ENCODE data around the gene TMEM54.

The TMEM54 gene

GRCh38 chr1:32860566-32860965 is 40.6 kb downstream of the TMEM54 start:
- DNase-seq = no peak

GRCh38 chr1:32859915-32860314 is 41.3 kb downstream of the TMEM54 start:
- no peak for DNase-seq

DNA sequence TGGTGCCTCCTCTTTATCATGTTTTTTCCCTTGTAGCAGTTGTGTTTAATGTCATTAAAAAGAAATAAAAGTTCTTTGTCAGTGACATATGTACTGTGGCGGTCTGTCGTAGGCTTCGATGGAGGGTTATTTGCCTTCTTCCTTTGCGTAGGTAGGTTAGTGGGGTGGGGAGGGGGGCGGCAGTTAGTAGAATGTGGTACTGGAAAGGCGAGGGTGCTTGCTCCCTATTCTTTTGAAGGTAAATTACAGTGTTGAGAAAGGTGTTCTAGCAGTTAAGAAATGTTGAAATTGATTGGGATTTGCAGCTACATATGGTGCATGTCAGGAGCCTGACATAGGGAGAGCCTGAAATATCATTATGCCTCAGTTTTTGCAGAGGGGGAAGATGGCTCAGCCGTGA is 42.4 kb downstream of the TMEM54 start:
- no peak for DNase-seq

- DNase-seq = no peak
Observed at GRCh38 chr1:32858136-32858535, 43.1 kb downstream of the TMEM54 start.

- DNase-seq = no peak
Observed at GRCh38 chr1:32855861-32856617, 45.1 kb downstream of the TMEM54 start.

DNA sequence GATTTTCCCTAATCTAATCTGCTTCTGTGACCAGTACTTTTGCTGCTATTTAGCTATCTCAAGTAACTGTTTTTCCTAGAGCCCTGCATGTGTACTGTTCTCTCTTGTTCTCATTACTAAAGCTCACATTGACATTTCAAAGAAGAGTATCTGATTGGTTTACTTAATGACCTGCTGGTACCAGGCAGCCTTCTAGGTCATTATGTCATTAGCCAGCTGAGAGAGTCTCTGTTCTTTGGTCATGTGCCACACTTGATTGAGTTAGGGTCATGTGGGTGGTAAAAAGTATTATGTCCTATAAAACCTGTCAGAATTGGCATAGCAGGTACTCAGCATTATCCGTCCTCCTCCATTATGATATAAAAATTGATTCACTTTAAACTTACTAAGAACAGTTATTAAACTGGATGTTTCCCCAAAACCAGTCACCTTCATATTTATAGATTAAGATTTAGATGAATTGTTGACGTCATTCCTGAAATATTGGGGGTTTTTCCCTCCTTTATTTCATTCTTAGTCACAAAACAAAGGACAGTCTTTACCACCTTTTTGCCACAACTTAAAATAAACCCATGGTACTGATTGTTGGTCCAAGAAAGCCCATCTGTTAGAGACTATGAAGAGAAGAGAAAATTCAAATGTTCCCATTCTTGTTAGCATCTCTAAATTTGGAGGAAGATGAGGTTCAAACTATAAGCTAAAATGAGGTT is 52.7 kb downstream of the TMEM54 start:
- DNase-seq = no peak
